ENCODE data around the gene EPC1. TPM values are rescaled to one million over a fixed set of nuclear protein-coding genes. Genes with fewer than 3 reads are reported as not detected.

The EPC1 gene
- total and polyA plus RNA-seq, 2 of the 8 experiments (the other 6 are each of a cell fraction or from before 2014, with no cell fraction given) = 23.7 to 42.3 TPM

GRCh38 chr10:32346134-32346550 is 816 bp downstream of the EPC1 start (continued):
- no peak for TF ChIP-seq CHD7 (IDR thresholded peaks at IDR 0.05; ENCODE audit: insufficient replicate concordance, low read length)
- TF ChIP-seq, protein P1, sequence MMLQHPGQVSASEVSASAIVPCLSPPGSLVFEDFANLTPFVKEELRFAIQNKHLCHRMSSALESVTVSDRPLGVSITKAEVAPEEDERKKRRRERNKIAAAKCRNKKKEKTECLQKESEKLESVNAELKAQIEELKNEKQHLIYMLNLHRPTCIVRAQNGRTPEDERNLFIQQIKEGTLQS (IDR thresholded peaks at IDR 0.05; ENCODE audit: insufficient read depth, low read depth, low read length) = peak; percentile 42; the same call in 1 of the 2 replicates
- TF ChIP-seq EP300 (IDR thresholded peaks at IDR 0.05; ENCODE audit: borderline replicate concordance in 1 of 2, low read depth in 2 of 2, low read length in 2 of 2) = peak; percentile 26 to 57; a peak in 2 of 3 replicates
- peak; percentile 73 for TF ChIP-seq TAF1 (IDR thresholded peaks at IDR 0.05; ENCODE audit: low read depth, low read length)
- 0 out of 4 replicates have a peak, but pooled peaks of 1 of the 2 experiments have one; percentile 87 for TF ChIP-seq HDAC2 (IDR thresholded peaks at IDR 0.05; ENCODE audit: borderline replicate concordance in 1 of 2, low read depth in 2 of 2, low read length in 2 of 2)

Data from H1 (cell line).